Panc1 (cell line): ENCODE measurements around the gene CDK14. TPM values are rescaled to one million over a fixed set of nuclear protein-coding genes. Genes with fewer than 3 reads are reported as not detected.

Experiments used
- ATAC-seq: fragments of 200-7000 bp; cut with Tn5 transposase; 2 replicates; pipeline ENCODE4 v1.9.1; 2020; ENCODE audit warnings: mild to moderate bottlenecking, moderate library complexity
- BruUV-seq: library from RNA; stranded (reverse); fragments of 400-500 nt; replicated peaks from 2 replicates; lab custom pipeline; 2021; lab: Mats Ljungman, UMichigan
- CTCF ChIA-PET: fragments of 300-600 bp; sonication (Branson Sonifier 250); formaldehyde crosslinking; loops from one replicate; lab custom pipeline; 2022; ENCODE audit warnings: antibody characterized with exemption; lab: Charles Lee
- POLR2A ChIA-PET: fragments of 300-600 bp; sonication (Branson Sonifier 250); formaldehyde crosslinking; loops from one replicate; lab custom pipeline; 2022; ENCODE audit warnings: antibody characterized with exemption; lab: Charles Lee
- DNase-seq: peaks from one replicate; pipeline ENCODE4 v3.0.0-alpha.2; 2010; ENCODE audit warnings: low read depth, low spot score
- H3K27ac ChIP-seq: 2 replicates; pipeline ENCODE4 v1.5.1; 2011; ENCODE audit warnings: mild to moderate bottlenecking, low read length, inconsistent platforms
- H3K27me3 ChIP-seq: fragments of 200-500 bp; sonication (Bioruptor generic); 2 replicates; pipeline ENCODE4 v1.6.0; 2014; ENCODE audit warnings: low read length, inconsistent platforms; ENCODE audit not compliant: control insufficient read depth, insufficient read depth
- H3K36me3 ChIP-seq: fragments of 200-500 bp; sonication (Bioruptor generic); 2 replicates; pipeline ENCODE4 v1.5.1; 2014; ENCODE audit warnings: inconsistent platforms, mild to moderate bottlenecking, low read length, moderate library complexity; ENCODE audit not compliant: control insufficient read depth, insufficient read depth
- H3K4me1 ChIP-seq: 2 replicates; pipeline ENCODE4 v1.5.1; 2011; ENCODE audit warnings: inconsistent platforms, mild to moderate bottlenecking, low read length, moderate library complexity; ENCODE audit not compliant: control insufficient read depth, insufficient read depth
- H3K4me3 ChIP-seq, 2 experiments: 2 replicates each; pipeline ENCODE4 v1.5.1; 2011 to 2012; ENCODE audit warnings: low read depth in 2 of 2, low read length in 2 of 2, mild to moderate bottlenecking in 2 of 2, inconsistent platforms in 1 of 2, moderate library complexity in 1 of 2
- H3K9me3 ChIP-seq: fragments of 200-500 bp; sonication (Bioruptor generic); 2 replicates; pipeline ENCODE4 v1.5.1; 2014; ENCODE audit warnings: low read depth, mild to moderate bottlenecking, inconsistent platforms, low read length, moderate library complexity; ENCODE audit not compliant: control insufficient read depth, insufficient read depth
- POLR2AphosphoS5 ChIP-seq: IDR thresholded peaks from 2 replicates; pipeline ENCODE4 v1.6.1; 2012; ENCODE audit warnings: mild to moderate bottlenecking, low read depth, low read length, moderate library complexity
- REST ChIP-seq, 2 experiments: IDR thresholded peaks; 2 replicates each; pipeline ENCODE4 v1.6.1; 2011 to 2012; ENCODE audit warnings: low read depth in 2 of 2, control low read depth in 1 of 2, low read length in 1 of 2, mild to moderate bottlenecking in 1 of 2, moderate library complexity in 1 of 2; ENCODE audit not compliant: insufficient read depth in 1 of 2
- SIN3A ChIP-seq: IDR thresholded peaks from 2 replicates; pipeline ENCODE4 v1.6.1; 2012; ENCODE audit warnings: low read depth, mild to moderate bottlenecking, low read length, moderate library complexity, borderline replicate concordance; ENCODE audit not compliant: insufficient read depth
- TCF7L2 ChIP-seq: IDR thresholded peaks from 2 replicates; pipeline ENCODE4 v1.6.1; 2011; ENCODE audit warnings: mild to moderate bottlenecking, low read depth, low read length, inconsistent platforms
- in situ Hi-C: cut with HindIII; loops from 2 replicates; pipeline ENCODE4 v1.10.0; 2016; ENCODE audit warnings: low sequenced_read_pairs, low pct_unique_long_range_greater_than_20kb
- intact Hi-C: fragments of 100-400 bp; cut with micrococcal nuclease; formaldehyde crosslinking; loops from one replicate; pipeline ENCODE4 v1.10.0; 2022; ENCODE audit not compliant: unreplicated experiment
- total RNA-seq: library from RNA; stranded (reverse); gene quantifications from one replicate; pipeline ENCODE4 v1.2.1, GENCODE V29; 2021; ENCODE audit not compliant: unreplicated experiment
- TF ChIP-seq, protein P1 (sequence below): fragments of 450-650 bp; IDR thresholded peaks from 2 replicates; pipeline ENCODE4 v1.5.1; 2017; ENCODE audit warnings: mild to moderate bottlenecking

Gene CDK14
- total RNA-seq, 1 experiment from 2014 or later = 3.0 TPM

DNA sequence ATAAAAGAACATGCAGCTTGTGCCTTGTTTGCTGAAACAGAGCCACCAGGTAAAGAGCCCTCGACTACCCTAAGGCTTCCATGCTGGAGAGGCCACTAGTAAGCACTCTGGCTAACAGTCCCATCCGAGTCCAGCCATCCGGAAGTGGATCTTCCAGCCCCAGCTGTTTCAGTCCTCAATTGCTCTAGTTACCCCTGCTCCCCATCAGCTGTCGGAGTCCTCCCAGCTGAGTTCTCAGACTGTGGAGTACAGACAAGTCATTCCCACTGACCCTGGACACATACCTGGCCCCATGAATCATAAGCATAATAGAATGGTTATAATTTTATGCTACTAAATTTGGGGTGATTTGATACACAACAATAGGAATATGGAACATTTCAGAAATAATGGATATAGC lies 654.6 kb downstream of the CDK14 start:
- Histone ChIP-seq H3K4me1 (no peaks in the 10 kb centered on the region), H3K9me3 (no peaks in the 10 kb centered on the region), H3K4me3 (no peak overlapping the region), H3K36me3 (no peaks in the 10 kb centered on the region), H3K27ac (no peak overlapping the region), H3K27me3 (no peaks in the 10 kb centered on the region)
- in situ Hi-C loops (no loop called here), intact Hi-C loops (no loop called here)
- DNase-seq (no peak), ATAC-seq (no peak)
- BruUV-seq = no TSS peak
- POLR2A ChIA-PET = no interaction called here
- no peak for TF ChIP-seq REST (IDR thresholded peaks at IDR 0.05; ENCODE audit: insufficient read depth in 1 of 2, low read depth in 2 of 2, low read length in 1 of 2)
- no peak for TF ChIP-seq SIN3A
- no peak for TF ChIP-seq POLR2AphosphoS5
- TF ChIP-seq TCF7L2 = no peak
- TF ChIP-seq, protein P1, sequence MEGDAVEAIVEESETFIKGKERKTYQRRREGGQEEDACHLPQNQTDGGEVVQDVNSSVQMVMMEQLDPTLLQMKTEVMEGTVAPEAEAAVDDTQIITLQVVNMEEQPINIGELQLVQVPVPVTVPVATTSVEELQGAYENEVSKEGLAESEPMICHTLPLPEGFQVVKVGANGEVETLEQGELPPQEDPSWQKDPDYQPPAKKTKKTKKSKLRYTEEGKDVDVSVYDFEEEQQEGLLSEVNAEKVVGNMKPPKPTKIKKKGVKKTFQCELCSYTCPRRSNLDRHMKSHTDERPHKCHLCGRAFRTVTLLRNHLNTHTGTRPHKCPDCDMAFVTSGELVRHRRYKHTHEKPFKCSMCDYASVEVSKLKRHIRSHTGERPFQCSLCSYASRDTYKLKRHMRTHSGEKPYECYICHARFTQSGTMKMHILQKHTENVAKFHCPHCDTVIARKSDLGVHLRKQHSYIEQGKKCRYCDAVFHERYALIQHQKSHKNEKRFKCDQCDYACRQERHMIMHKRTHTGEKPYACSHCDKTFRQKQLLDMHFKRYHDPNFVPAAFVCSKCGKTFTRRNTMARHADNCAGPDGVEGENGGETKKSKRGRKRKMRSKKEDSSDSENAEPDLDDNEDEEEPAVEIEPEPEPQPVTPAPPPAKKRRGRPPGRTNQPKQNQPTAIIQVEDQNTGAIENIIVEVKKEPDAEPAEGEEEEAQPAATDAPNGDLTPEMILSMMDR = no peak
- CTCF ChIA-PET = no interaction called here

- BruUV-seq = no TSS peak
- CTCF ChIA-PET = no interaction called here
- no peak for ATAC-seq
- no peaks in the 10 kb centered on the region for H3K9me3 ChIP-seq
- DNase-seq = no peak
- H3K4me1 ChIP-seq = no peaks in the 10 kb centered on the region
- no peak overlapping the region for H3K27ac ChIP-seq
- intact Hi-C loops (no loop called here), in situ Hi-C loops (no loop called here)
- no peaks in the 10 kb centered on the region for H3K36me3 ChIP-seq
- H3K27me3 ChIP-seq = no peaks in the 10 kb centered on the region
- TF ChIP-seq, protein P1 = no peak
- TF ChIP-seq TCF7L2 = no peak
- no peak for TF ChIP-seq SIN3A
- TF ChIP-seq POLR2AphosphoS5 = no peak
- TF ChIP-seq REST (IDR thresholded peaks at IDR 0.05; ENCODE audit: insufficient read depth in 1 of 2, low read depth in 2 of 2, low read length in 1 of 2) = no peak
- no peak overlapping the region for H3K4me3 ChIP-seq
- POLR2A ChIA-PET = no interaction called here
These were observed 655.8 kb downstream of the CDK14 start for GRCh38 chr7:91251877-91252276.

Other genes with a start within 250 kb of the CDK14 start
- gene GTPBP10, start 249.6 kb upstream of the CDK14 start, total RNA-seq = 23.7 TPM
- gene CLDN12, start 192.9 kb upstream of the CDK14 start, total RNA-seq = 25.5 TPM
- not detected for gene PTTG1IP2, start 126.7 kb upstream of the CDK14 start, total RNA-seq